Activated CD8-positive, alpha-beta memory T cell treated with anti-CD3 and anti-CD28 coated beads, Interleukin-2, amount 10 ng/mL, durations not matched to agents 7 days and 5 days (primary cell): ENCODE results near the gene HMOX2. TPM values are rescaled to one million over a fixed set of nuclear protein-coding genes. Genes with fewer than 3 reads are reported as not detected.

Experiments
- ATAC-seq: fragments of 150-1000 bp; cut with Tn5 transposase; one replicate; pipeline ENCODE4 v1.10.0; 2021; ENCODE audit warnings: moderate library complexity
- CTCF ChIA-PET: fragments of 350-600 bp; sonication (Branson Sonifier 250); formaldehyde crosslinking; loops from one replicate; lab custom pipeline; 2021; ENCODE audit warnings: antibody characterized with exemption; lab: Charles Lee
- DNase-seq: peaks from one replicate; pipeline ENCODE4 v3.0.0-alpha.2; 2020
- H3K27ac Mint-ChIP-seq: one replicate; pipeline ENCODE4 v1.8.0; 2021; ENCODE audit warnings: mild to moderate bottlenecking, mixed read lengths
- H3K27me3 Mint-ChIP-seq: one replicate; pipeline ENCODE4 v1.8.0; 2021; ENCODE audit warnings: mixed read lengths
- H3K36me3 Mint-ChIP-seq: one replicate; pipeline ENCODE4 v1.8.0; 2021; ENCODE audit warnings: mild to moderate bottlenecking, mixed read lengths
- H3K4me1 Mint-ChIP-seq: one replicate; pipeline ENCODE4 v1.8.0; 2021; ENCODE audit warnings: mixed read lengths
- H3K4me3 Mint-ChIP-seq: one replicate; pipeline ENCODE4 v1.8.0; 2021; ENCODE audit warnings: mild to moderate bottlenecking, moderate library complexity, mixed read lengths
- H3K9me3 Mint-ChIP-seq: one replicate; pipeline ENCODE4 v1.8.0; 2022; ENCODE audit warnings: low read depth, mixed read lengths
- total RNA-seq, 2 experiments: library from RNA; stranded (reverse); gene quantifications; one replicate each; pipeline ENCODE4 v1.2.3, GENCODE V29; 2021

Gene HMOX2
- total RNA-seq, 2 experiments from 2014 or later: 96.5 to 103 TPM

DNA sequence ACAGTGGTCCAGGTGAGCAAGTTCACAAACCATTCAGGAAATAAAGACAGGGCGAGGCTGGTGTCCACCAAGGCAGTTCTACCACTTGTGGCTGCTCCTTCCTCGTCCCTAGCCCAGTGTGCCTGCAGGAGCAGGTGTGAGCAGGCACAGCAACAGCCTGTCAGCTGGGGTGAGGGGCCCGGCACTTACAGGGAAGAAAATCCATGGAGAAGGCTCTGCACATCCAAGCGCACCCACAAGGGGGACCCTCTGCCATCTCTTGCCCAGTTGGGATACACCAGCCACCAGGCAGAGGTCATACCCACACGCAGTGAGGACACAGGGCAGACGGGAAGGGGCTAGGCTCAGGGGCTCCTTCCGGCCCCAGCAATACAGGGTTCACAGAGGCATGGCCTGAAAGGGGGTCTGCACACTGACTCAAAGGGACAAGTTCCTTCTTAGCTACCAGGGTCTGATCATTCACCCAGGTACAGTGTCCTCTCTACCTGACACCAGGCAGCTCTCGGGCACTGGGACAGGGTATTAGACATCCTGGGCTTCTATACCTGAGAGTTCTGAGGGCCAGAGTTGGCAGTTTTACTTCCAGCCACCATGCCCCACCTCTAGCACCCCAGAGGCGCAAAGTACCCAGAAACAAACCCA lies 35.4 kb downstream of the HMOX2 start:
- no peaks in the 10 kb centered on the region for H3K27me3 Mint-ChIP-seq
- ATAC-seq (peak; percentile 20), DNase-seq (peak; percentile 52)
- H3K4me1 Mint-ChIP-seq: peaks cover 60% of the 10 kb centered on the region
- H3K36me3 Mint-ChIP-seq: peaks cover 35% of the 10 kb centered on the region
- CTCF ChIA-PET: interaction anchor here (0.9 to 8.6 kb wide), 3 partner anchors 14 to 37 kb away, joined by 3 to 136 read pairs (median 3); partner anchors contain the start of gene HMOX2
- no peak overlapping the region for H3K4me3 Mint-ChIP-seq
- peak overlapping the region; percentile 78 for H3K27ac Mint-ChIP-seq
- H3K9me3 Mint-ChIP-seq: no peaks in the 10 kb centered on the region

DNA sequence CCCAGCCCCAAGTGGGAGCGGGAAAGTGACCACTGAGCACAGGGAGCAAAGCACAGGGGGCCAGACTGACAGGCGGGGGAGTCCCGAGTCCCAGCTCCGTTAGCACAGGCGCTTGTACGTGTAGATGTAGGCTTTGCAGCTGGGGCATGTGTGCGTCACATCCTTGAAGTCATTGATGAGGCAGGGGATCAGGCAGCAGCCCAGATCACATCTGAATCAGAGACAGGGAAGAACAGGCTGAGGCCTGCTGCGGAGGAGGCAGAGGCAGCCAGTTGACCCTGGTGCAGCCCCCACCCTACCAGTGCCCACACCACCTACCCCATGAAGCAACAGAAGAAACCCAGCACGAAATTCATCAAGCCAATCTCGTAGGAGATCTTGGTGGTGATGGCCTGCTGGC lies 36.3 kb downstream of the HMOX2 start:
- no peak for DNase-seq
- no peak overlapping the region for H3K4me3 Mint-ChIP-seq
- no peaks in the 10 kb centered on the region for H3K27me3 Mint-ChIP-seq
- peaks cover 59% of the 10 kb centered on the region for H3K4me1 Mint-ChIP-seq
- peaks cover 32% of the 10 kb centered on the region for H3K36me3 Mint-ChIP-seq
- ATAC-seq: no peak
- peak overlapping the region; percentile 59 for H3K27ac Mint-ChIP-seq
- CTCF ChIA-PET: interaction anchor here (8.6 kb wide), 1 partner anchor 36 kb away, joined by 136 read pairs; no protein-coding TSS in a partner anchor
- H3K9me3 Mint-ChIP-seq: no peaks in the 10 kb centered on the region

DNA sequence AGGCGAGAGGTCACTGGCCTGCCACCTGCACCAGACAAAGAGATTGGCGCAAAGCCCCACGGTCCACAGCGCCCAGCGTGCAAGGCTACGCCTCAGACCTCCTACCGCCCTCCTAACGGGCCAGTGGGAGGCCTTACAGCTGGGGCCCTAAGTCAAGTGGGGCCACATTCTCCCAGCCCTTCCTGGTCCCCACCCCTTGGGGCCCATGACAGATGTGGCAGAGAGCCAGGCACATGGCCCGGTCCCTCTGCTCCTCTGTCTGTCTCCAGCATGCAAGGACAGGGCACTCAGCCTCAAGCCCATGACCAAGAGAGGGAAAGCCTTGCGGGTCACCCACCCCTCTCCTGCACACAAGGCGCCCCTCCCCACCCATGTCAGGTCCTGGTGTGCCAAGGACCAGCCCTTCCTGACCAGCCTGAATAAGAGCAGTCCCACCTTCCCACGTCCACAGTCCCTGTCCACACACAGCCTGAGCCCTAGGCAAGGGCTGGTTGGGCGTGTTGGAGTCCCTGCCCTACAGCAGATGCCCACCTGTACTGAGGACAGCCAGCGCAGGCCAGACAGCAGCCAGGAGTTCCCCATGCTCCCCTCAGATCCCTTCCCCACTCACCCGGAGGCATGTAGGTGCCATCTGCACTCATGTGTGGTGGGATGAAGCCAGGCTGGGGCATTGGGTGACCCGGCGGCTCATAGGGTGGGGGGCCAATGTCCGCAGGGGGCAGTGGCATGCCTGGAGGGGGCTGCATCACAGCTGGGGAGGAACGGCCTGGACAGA lies 37.1 kb downstream of the HMOX2 start:
- peak overlapping the region; percentile 96 for H3K27ac Mint-ChIP-seq
- H3K9me3 Mint-ChIP-seq: no peaks in the 10 kb centered on the region
- H3K4me3 Mint-ChIP-seq: no peak overlapping the region
- CTCF ChIA-PET: interaction anchor here (2.0 to 7.7 kb wide), 3 partner anchors 7 to 26 kb away, joined by 7 to 59 read pairs (median 13); partner anchors contain the start of gene CDIP1
- H3K27me3 Mint-ChIP-seq: no peaks in the 10 kb centered on the region
- peaks cover 58% of the 10 kb centered on the region for H3K4me1 Mint-ChIP-seq
- ATAC-seq (no peak), DNase-seq (no peak)
- H3K36me3 Mint-ChIP-seq: peaks cover 24% of the 10 kb centered on the region

DNA sequence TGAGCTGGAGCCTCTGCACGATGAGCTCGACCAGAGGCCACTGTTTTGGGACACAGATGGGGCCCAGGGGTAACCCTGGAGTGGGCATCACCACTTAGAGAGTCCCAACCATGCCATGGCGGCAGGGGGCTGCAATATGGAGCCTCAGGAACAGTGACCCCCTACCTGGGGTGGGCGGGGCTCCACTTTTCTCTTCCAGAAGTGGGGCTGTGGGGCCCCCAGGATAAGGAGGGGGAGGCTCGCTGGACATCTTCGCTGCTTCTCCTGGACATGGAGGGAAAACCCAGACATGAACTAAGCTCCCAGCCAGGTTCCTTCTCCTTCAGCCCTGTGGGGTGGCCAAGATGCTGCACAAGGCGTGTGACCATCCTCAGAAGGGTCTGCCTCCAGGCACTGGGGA lies 37.7 kb downstream of the HMOX2 start:
- peaks cover 24% of the 10 kb centered on the region for H3K36me3 Mint-ChIP-seq
- peak overlapping the region; percentile 96 for H3K27ac Mint-ChIP-seq
- ATAC-seq (no peak), DNase-seq (no peak)
- peaks cover 61% of the 10 kb centered on the region for H3K4me1 Mint-ChIP-seq
- H3K4me3 Mint-ChIP-seq: no peak overlapping the region
- no peaks in the 10 kb centered on the region for H3K27me3 Mint-ChIP-seq
- CTCF ChIA-PET: interaction anchor here (1.6 to 7.7 kb wide), 4 partner anchors 7 to 36 kb away, joined by 7 to 59 read pairs (median 16); partner anchors contain the start of gene CDIP1
- no peaks in the 10 kb centered on the region for H3K9me3 Mint-ChIP-seq

DNA sequence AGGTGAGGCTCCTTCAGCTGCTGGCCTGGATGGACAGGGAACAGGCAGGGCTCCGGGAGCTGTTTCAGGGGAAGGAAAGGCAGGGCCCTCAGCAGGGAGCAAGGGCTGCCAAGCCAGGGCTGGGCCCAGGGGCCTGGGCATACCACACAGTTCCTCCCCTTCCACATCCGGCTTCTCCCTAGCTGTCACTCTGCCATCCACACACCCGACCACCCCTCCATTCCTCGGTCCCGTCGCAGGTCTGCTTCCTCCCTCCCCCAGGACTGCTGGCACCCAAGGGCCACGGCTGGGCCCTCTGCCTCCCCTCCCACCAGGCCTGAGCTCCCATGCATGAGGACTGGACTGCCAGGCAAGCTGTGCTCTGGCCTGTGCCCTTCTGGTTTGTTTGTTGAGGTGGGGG lies 38.4 kb downstream of the HMOX2 start:
- CTCF ChIA-PET: interaction anchor here (0.8 to 7.7 kb wide), 11 partner anchors 8 to 101 kb away, joined by 3 to 59 read pairs (median 4); partner anchors contain the start of genes CDIP1 and NMRAL1
- peak overlapping the region; percentile 96 for H3K27ac Mint-ChIP-seq
- peaks cover 23% of the 10 kb centered on the region for H3K36me3 Mint-ChIP-seq
- H3K4me3 Mint-ChIP-seq: peak overlapping the region; percentile 62
- no peak for DNase-seq
- peak; percentile 31 for ATAC-seq
- no peaks in the 10 kb centered on the region for H3K9me3 Mint-ChIP-seq
- H3K27me3 Mint-ChIP-seq: no peaks in the 10 kb centered on the region
- peaks cover 61% of the 10 kb centered on the region for H3K4me1 Mint-ChIP-seq

DNA sequence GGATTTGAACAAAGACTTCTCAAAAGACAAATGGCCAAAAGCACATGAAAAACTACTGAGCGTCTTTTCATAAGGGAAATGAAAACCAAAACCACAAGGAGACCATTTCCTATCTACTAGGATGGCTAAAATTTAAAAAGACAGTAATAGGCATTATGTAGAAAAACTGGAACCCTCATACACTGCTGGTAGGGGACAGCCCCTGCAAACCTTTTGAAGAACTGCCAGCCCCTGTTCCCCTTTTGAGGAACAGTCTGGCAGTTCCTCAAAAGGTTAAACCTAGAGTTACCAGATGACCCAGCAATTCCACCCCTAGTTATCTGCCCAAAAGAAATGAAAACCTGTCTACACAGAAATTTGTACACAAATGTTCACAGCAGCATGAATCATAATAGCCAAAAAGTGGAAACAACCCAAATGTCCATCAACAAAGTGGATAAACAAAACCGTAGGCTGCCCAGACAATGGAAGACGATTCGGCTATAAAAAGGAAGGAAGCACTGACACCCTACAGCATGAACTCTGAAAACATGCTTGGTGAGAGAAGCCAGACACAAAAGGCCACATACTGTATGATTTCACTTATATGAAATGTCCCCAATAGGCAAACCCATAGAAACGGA lies 39.5 kb downstream of the HMOX2 start:
- Mint-ChIP-seq H3K4me1 (peaks cover 56% of the 10 kb centered on the region), H3K27ac (peak overlapping the region; percentile 96), H3K4me3 (peak overlapping the region; percentile 62), H3K36me3 (peaks cover 18% of the 10 kb centered on the region), H3K9me3 (no peaks in the 10 kb centered on the region), H3K27me3 (no peaks in the 10 kb centered on the region)
- DNase-seq (no peak), ATAC-seq (peak; percentile 54)
- CTCF ChIA-PET: interaction anchor here (1.0 to 7.7 kb wide), 8 partner anchors 9 to 38 kb away, joined by 3 to 59 read pairs (median 6); partner anchors contain the start of gene CDIP1

DNA sequence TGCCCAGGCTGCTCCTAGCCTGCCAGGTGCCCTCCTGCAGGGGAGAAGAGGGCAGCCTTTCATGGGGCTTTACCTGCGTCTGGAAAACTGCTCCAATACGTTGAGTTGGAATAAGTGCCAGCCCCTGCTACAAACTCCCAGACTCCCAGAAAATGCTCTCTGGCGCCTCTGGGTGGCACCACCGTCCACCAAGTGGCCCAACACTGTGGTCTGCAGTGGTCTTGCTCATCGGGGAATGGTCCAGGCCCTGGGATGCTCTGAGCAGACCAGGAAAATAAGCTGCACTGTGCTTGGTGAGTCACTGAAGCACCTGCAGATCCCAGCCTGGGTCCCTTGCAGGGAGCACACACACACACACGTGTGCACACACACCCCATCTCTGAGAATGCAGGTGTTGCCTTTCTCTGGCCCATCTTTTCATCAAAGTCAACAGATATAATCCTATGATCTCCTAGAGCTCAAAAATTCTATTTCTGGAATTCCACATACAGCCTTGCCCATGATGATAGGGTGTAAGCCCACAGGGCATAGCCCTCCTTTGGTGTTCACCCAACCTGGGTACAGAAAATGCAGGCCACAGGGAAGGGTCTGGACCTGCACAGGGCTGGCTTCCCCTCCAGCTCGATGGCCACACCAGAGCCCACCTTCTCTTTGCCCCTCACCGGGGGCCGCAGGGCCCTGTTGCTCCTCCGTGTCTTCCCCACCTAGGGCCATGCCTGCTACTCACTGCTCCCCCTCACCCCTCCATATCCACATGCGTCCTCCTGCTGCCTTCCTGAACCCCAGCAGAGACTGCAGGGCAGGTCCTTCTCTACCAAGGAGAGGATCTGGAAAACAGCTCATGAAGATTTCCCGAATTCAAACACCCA lies 41.8 kb downstream of the HMOX2 start:
- peak overlapping the region; percentile 39 for H3K27ac Mint-ChIP-seq
- peaks cover 40% of the 10 kb centered on the region for H3K4me1 Mint-ChIP-seq
- CTCF ChIA-PET: interaction anchor here (0.7 to 7.7 kb wide), 7 partner anchors 11 to 106 kb away, joined by 3 to 59 read pairs (median 4); partner anchors contain the start of gene C16orf96
- no peak for DNase-seq
- H3K9me3 Mint-ChIP-seq: no peaks in the 10 kb centered on the region
- ATAC-seq: no peak
- H3K27me3 Mint-ChIP-seq: no peaks in the 10 kb centered on the region
- no peak overlapping the region for H3K4me3 Mint-ChIP-seq
- H3K36me3 Mint-ChIP-seq: peaks cover 3% of the 10 kb centered on the region

DNA sequence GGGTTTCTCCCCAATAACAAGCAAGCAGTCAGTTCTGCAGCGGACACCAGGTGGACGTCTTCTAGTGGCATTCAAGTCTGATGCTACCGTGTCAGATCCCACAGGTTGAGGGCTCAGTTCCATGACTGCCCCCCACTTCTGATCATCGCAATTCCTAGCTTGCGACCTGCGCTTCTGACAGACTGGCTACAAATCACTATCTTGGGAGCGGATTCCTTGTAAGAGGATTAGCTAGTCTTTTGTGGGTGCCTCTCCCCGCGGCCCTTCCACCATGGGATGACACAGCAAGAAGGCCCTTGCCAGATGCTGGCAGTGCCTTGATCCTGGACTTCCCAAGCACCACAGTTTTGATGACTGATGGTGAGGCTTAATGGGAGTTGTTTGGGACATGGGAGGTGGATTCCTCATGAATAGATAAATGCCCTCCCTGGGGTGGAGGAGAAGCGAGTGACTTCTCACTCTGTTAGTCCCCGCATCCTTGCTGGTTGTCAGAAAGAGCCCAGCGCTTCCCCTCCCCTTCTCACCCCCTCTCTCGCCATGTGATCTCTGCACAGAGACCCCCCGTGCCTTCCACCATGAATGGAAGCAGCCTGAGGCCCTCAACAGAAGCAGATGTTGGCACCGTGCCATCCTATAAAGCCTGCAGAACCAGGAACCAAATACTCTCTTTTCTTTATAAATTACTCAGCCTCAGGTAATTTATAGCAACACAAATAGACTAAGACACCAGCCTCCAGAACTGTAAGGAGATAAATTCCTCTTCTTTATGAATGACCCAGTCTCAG lies 43.3 kb downstream of the HMOX2 start:
- Mint-ChIP-seq H3K27ac (no peak overlapping the region), H3K27me3 (no peaks in the 10 kb centered on the region), H3K36me3 (peaks cover 3% of the 10 kb centered on the region), H3K4me3 (no peak overlapping the region), H3K9me3 (no peaks in the 10 kb centered on the region), H3K4me1 (peaks cover 34% of the 10 kb centered on the region)
- CTCF ChIA-PET: interaction anchor here (3.2 to 7.7 kb wide), 2 partner anchors 13 to 29 kb away, joined by 9 to 59 read pairs; no protein-coding TSS in a partner anchor
- DNase-seq (no peak), ATAC-seq (no peak)

DNA sequence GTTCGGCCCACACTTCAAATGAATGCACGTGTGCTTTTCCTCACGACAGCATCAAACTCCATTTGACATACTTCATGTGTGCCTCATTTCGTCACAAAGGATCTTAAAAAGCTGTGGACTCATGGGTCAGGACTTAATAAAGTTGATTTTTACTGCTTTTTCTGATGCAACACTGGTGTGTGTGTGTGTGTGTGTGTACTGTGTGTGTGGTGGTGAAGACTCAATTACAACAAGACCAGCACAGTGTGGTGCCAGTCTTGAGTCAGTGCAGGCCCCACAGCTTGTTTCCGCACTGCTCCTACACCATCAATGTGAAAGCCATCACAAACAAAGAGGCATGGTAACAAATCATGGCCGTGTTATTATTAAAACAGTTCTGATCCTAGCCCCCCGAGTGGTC lies 44.7 kb downstream of the HMOX2 start:
- H3K9me3 Mint-ChIP-seq: no peaks in the 10 kb centered on the region
- peaks cover 3% of the 10 kb centered on the region for H3K36me3 Mint-ChIP-seq
- peaks cover 21% of the 10 kb centered on the region for H3K4me1 Mint-ChIP-seq
- DNase-seq (no peak), ATAC-seq (no peak)
- no peak overlapping the region for H3K27ac Mint-ChIP-seq
- H3K27me3 Mint-ChIP-seq: no peaks in the 10 kb centered on the region
- H3K4me3 Mint-ChIP-seq: no peak overlapping the region
- CTCF ChIA-PET: interaction anchor here (1.0 to 7.7 kb wide), 2 partner anchors 14 to 44 kb away, joined by 3 to 59 read pairs; no protein-coding TSS in a partner anchor

DNA sequence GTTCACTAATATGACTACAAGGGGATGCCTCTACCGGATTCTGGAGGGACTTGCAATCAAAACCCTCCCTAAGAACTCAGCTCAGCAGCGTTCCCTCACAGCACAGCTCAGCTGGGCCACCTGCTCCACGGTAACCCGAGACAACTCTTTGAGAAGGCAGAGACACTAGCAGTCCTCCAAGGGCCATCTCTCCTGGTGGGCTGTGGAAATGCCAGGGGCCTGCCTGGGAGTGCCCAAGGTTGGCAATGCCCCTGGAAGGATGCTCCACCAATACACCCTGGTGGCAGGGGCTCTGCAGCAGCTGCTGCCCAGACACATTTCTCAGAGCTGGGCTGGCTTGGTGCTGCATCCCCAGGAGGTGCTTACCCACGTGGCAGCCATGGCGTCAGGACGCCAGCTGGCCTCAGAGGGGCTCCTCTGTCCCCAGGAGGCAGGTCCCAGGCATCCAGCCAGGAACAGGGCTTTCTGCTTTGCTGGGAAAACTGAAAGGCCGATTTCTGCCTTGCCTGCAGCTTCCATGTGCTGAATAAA lies 45.9 kb downstream of the HMOX2 start:
- Mint-ChIP-seq H3K9me3 (no peaks in the 10 kb centered on the region), H3K4me3 (no peak overlapping the region), H3K4me1 (peaks cover 19% of the 10 kb centered on the region), H3K27ac (peak overlapping the region; percentile 34), H3K27me3 (no peaks in the 10 kb centered on the region), H3K36me3 (peaks cover 3% of the 10 kb centered on the region)
- CTCF ChIA-PET: interaction anchor here (0.9 kb wide), 1 partner anchor 17 kb away, joined by 3 read pairs; no protein-coding TSS in a partner anchor
- no peak for ATAC-seq
- DNase-seq: no peak

DNA sequence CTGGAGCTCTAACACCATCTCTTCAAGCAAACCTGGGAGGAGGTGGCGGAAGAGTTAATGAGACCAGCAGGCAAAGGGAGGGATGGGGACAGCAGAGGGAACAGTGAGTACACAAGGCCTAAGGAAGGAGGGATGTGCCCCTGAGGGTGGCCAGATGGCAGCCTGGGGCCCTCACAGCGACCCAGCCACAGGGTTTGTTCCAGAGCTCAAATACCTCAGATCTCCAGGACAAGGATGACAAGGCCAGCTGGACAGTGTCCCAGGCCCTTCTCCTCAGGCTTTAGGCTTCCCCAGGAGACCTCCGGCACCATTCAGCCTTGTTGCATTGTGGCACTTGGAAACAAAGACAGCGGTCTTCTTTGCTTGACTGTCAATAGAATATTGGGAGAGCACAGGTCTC lies 47.5 kb downstream of the HMOX2 start:
- CTCF ChIA-PET: interaction anchor here (1.3 to 2.4 kb wide), 3 partner anchors 18 to 52 kb away, joined by 4 to 6 read pairs (median 5); no protein-coding TSS in a partner anchor
- DNase-seq (no peak), ATAC-seq (no peak)
- no peak overlapping the region for H3K4me3 Mint-ChIP-seq
- peaks cover 27% of the 10 kb centered on the region for H3K4me1 Mint-ChIP-seq
- no peaks in the 10 kb centered on the region for H3K27me3 Mint-ChIP-seq
- peaks cover 3% of the 10 kb centered on the region for H3K36me3 Mint-ChIP-seq
- no peak overlapping the region for H3K27ac Mint-ChIP-seq
- H3K9me3 Mint-ChIP-seq: no peaks in the 10 kb centered on the region
